Activated naive CD4-positive, alpha-beta T cell (primary cell): Measurements from ENCODE around the gene IFT122.
"Not testable (repeated sequence)": the region's sequence is repeated elsewhere in the genome, so short reads cannot be mapped to it uniquely, and the experiment has no call there.

ENCODE experiments used
- DNase-seq, 4 experiments: peaks; one replicate each; lab custom pipeline; 2025; lab: John Stamatoyannopoulos, UW

IFT122 gene

DNA sequence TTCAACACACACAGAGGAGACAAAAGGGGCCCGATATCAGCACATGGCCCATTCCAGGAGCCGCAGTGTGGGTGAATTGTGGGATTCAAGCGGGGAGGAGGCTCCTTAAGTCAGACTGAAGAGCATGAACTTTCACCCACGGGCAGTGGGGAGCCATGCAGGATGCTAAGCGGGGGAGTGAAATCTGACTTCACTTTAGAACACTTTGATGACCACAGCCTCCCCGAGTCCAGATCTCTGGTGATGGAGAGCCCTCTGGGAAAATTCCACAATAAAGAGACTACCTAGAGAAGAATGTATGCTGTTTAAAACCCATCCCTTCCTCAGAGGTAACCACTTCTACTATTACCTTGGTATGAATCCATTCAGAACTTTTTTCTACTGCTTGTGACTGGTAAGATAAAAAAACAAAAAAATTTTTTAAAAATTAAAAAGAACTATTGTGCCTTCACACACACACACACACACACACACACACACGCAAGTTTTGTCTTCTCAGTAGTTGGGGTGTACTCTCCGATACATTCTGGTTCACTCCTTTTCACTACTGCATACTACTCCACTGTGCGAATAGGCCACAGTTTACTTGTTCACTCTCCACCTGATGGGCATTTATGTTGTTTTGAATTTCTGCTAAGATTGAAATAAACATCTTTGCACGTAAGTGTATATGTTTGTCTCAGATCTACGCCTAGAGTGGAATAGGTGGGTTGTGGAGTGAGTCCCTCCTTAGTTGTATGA lies 100.9 kb downstream of the IFT122 start:
- no peak for DNase-seq

DNA sequence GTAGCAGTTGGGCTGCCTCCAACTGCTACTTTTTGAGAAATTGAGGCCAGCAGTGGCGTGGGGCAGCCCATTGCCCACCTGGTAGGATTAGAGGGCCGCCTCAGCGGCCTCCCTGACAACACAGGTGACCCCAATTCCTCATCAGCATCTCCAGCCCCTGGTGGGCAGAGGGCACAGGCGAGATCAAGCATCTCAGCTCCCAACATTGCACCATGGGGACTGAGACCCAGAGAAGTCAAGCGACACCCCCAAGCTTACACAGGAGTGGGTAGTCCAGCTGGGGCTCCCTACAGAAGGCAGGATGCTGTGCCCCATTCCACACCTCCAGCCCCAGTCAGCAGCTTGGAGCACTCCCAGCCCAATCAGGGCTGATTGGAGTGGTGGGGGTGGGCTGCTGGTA lies 102.7 kb downstream of the IFT122 start:
- DNase-seq, result no peak

DNA sequence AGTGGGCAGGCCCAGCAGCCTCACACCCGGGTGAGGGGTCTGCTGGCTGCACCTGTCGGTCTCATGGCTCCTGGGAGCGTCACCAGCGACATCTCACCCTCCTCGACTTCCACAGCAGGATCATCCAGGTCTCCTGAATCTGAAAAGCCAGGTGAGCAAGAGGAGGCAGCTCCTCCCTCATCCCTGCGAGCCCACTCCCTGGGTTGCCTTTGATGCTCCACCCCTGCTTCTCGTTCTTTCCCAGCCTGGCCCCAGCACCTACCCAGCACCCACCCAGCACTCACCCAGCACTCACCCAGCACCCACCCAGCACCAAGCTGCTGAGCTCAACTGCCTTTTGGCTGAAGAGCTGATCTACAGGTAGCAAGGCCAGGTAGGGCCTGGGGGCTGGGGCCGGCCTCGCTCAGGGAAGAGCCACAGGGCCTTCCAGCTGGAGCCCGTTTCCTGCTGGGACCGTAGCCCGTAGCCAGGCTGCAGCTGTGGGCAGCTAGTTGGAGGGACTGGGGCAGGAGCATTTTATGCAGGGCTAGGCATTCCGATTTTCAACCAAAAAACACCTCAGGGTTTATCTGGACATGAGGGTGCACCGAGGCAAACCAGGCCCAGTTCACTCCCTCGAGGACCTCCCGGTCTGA lies 103.2 kb downstream of the IFT122 start, which contains the start of gene H1-8:
Gene H1-8 (plus strand): TSS at position 20 of the 635 bp plus-strand sequence. CDS start 44 bp downstream, at position 64.
- DNase-seq, result no peak

DNA sequence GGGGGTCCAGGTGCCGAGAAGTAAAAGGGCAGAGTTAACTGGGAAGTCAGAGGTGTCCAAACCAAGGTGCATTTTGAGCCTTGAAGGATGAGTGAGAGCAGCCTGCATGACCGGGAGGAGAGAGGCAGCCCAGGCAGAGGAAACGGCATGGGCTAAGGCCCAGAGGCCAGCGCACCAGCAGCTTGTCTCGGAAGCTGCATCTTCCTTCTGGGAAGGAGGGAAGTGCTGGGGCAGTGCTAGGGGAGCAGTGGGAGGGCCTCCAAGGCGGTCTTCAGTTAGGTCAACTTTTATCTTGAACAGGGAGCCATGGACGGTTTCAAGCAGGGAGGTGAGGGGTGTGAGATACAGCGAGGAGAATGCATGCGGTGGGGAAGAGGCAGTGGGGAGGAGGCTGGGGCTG lies 104.0 kb downstream of the IFT122 start:
- no peak for DNase-seq

DNA sequence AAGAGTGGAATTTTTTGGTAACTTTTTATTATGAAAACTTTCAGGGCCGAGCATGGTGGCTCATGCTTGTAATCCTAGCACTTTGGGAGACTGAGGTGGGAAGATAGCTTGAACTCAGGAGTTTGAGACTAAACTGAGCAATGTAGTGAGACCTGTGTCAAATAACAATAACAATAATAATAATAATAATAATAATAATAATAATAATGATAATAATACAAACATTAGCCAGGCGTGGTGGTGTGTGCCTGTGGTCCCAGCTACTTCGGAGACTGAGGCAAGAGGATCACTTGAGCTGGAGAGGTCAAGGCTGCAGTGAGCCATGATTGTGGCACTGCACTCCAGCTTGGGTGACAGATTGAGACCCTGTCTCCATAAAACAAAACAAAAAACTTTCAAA lies 105.9 kb downstream of the IFT122 start:
- not testable (repeated sequence) for DNase-seq

DNA sequence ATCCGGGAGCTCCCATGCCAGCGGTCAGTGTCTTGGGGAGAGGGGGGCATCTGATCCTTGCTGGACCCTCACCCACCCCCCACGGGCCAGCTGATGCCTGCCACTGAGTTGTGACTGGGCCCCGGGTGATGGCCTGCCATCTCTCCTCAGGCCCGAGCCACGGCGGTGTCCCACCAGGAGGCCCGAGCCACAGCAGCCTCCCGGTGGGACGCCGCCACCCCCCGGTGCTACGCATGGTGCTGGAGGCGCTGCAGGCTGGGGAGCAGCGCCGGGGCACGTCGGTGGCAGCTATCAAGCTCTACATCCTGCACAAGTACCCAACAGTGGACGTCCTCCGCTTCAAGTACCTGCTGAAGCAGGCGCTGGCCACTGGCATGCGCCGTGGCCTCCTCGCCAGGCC lies 107.2 kb downstream of the IFT122 start:
- DNase-seq, result no peak

DNA sequence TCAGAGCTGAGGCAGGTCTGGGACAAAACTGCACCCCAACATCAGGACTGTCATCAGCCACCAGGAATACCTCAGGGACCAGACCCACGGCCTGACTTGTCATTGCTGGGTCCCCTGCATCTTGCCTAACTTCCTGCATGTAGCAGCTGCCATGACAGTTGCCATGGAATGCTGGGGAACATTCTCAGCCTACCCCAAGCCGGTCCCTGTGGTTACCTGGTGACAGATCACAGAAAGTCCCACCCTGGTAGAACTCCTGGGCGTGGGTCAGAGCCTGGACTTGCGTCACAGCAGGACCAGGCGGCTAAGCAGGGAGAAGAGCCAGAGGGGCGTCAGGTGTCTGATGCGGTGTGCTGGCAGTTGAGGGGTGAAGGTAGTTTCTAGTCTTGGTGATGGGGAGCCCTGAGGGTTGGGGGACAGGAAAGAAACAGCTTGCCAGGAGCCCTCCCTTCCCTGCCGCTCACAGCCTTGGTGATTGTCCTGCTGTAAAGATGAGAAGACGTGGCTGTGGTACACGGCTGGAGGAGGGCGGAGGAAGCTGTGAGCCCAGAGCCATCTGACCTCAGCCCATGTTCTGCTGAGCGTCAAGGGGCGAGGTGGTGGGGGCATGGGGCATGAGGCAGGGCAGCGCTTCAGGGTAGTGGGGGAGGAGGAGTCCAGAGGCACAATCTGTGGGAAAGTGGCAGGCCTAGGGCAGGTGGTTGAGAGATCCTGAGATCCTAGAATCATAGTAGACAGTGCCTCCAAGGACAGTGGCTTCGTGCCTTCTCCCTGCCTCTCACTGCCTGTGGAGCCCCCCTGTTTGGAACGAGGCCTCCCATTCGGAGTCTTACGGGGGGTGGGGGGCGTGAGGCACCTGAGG lies 108.3 kb downstream of the IFT122 start:
- DNase-seq, result no peak

DNA sequence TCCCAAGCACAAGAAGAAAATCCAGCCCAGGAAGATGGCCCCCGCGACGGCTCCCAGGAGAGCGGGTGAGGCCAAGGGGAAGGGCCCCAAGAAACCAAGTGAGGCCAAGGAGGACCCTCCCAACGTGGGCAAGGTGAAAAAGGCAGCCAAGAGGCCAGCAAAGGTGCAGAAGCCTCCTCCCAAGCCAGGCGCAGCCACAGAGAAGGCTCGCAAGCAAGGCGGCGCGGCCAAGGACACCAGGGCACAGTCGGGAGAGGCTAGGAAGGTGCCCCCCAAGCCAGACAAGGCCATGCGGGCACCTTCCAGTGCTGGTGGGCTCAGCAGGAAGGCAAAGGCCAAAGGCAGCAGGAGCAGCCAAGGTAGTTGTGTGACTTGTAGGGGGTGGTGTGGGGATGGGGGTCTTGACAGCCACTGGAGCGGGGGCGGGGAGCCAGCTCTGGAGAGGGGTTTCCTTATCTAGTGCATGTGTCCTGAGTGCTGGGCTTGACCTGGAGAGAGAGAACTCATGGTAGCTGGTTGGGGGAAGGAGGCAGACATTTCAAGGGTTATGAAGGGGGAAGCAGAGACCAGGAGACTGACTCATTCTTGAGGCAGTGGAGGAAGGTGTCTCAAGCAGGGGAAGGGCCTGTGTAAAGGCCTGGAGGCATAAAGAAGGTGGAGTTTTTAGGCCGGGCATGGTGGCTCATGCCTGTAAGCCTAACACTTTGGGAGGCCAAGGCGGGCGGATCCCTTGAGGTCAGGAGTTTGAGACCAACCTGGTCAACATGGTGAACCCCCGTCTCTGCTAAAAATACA lies 109.2 kb downstream of the IFT122 start:
- no peak for DNase-seq

DNA sequence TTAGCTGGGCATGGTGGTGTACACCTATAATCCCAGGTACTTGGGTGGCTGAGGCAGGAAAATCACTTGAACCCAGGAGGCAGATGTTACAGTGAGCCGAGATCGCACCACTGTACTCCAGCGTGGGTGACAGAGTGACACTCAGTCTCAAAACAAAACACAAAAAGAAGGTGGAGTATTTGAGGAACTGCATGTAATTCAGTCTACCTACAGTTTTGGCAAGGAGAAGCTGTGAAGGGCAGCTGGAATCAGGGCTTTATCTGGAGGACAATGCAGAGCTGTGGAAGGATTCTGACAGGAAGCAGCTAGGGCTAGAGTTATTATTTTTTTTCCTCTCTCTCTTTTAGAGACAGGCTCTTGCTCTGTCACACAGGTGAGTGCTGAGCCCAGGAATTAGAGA lies 109.8 kb downstream of the IFT122 start:
- no peak for DNase-seq

DNA sequence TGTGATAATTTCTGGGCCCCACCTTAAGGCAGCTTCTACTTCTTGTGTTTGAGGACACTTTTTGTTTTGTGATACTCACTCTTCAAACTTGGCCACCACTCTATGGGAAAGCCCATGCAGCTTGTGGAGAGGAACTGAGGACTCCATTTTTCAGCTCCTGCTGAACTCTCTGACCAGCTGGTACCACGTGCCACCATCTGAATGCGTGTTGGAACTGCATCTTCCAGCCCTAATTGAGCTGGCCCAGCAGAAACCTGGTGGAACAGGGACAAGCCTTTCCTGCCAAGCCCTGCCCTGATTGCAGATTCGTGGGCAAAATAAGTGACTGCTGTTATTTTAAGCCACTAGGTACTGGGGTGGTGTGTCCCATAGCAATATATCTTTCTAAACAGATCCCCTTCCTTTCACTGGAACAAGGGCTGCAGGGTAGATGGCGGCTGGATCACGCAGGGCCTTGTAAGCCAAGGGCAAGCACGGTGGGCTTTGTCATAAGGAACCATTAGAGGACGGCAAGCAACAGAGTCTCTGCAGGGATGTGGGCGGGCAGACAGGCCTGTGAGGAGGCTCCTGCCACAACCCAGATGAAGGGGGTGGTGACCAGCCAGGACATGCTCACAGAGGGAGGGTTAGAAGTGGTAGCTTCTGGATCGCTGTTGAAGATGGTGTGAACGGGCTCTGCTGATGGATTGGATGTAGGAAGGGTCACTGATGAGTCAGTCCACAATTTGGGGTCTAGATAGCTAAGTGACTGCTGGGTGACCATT lies 112.4 kb downstream of the IFT122 start:
- no peak for DNase-seq

DNA sequence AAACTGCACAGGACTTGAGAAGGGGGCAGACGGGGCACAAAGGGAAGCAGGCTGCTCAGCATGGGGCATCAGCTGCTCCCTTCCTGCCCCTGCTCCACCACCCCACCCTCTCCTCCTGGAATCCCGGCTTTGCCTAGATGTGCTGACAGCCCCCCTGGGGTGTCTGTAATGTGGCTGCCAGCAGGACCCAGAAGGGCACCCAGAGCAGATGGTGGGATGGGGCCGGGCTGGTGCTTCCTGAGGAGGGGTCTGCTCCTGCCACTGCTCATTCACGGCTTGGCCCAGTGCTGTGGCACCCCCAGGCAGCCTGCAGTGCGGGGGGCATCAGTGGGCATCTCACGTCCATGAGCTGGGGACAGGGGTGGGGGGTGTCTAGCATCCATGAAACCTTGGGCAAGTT lies 113.1 kb downstream of the IFT122 start:
- DNase-seq, result no peak

DNA sequence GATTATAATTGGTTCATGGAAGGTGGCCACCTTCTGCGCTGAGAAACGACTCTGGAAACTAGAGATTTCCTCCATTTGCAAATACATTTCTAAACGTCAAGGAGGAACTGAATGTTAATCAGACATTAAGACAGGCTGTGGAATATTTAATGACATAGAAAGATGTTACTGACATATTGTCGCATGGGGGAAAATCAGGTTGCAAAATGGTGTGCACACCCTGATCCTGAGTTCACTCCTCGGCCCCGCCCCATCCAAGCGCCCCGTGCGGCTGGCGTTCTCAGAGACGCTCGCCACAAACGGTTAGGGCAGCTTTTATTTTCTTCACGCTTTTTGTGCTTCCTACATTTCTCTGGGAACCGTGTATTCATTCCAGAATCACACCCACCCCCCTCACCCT lies 113.7 kb downstream of the IFT122 start:
- no peak for DNase-seq

DNA sequence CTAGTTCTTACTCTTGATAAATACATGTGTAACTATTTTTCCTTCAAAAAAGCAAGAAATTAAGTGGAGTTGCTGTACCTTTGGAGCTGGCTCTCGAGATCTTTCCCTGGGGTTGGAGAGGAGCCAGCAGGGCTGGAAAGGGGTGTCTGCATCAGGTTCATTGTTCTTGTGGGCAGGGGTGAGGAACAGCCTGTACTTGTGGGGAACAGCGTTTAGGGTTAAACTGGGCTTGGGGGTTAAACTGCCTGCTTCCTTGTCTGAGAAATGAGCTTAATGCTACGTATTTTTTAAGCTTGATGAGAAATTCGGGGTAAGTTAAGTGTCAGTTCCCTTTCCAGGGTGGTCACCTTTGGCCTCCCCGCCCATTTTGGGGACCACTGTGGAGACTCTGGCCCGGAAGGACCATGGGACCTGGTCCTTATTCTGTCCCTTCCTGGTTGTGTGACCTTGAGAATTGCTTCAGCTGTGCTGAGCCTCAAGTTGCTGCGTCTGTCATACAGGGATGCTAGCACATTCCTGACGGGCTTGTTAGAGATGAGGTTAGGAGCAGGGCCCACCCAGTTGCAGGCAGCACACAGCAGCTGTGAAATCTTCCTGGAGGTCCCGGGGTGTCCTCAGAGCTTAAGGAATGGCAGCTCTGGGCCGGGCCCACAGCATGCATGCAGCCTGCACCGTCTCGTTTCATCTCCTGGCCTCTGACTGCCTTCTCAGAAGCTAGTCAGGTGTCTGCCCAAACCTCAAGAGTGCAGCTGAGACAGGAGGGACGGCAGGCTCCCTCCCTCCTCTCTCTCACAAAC lies 114.5 kb downstream of the IFT122 start:
- no peak for DNase-seq

DNA sequence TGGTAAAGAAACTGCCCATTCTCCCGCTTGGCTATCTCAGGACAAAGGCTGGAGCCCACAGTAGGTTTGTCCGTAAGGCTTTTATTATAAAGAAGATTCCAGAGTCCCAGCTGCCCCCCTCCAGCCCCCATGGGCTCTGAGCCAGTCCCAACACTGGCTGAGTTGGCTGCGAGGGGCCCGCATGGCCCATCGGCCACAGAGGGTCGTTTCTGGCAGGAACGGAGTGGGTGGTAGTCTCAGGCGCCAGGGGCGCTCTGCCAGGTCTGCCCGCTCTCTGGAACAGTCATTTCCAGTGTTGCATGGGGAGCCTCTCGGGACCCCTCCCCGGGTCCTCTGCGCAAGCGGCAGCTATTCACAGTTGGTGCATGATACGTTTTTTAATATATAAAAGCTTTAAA lies 115.1 kb downstream of the IFT122 start:
- DNase-seq, result no peak

DNA sequence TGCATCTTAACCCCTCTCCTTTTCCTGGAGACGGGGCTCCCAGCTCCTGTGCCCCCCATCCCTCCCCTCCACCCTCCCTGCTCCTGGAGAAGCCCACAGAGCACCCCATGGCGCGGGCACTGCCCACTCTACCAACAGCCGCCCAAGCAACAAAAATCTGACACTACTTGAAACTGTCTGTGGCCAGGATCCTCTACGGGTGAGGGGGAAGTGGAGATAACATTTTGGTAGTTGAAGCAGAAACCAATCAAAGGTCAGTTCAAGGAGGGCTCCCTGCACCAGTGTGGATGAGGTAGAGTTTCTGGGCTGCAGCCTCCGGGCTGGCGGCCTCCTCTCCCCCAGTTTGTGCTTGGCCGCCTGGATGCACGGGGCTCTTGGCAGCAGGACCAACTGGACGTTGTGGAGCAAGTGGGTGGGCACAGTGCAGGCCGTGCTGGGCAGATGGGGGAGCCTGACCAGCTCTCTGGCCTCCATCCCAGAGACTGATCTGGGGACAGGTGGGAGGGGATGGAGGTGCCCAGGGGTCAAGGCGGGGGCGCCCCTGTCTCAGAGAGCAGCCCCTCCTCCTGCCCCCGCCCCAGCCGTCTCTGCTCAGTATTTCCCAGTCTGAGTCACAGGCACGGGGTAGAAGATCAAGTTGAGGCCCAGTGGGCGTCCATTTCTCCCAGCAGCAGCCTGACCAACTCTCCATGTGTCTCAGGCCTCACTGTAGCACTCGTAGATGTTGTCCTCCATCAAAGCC lies 115.8 kb downstream of the IFT122 start:
- DNase-seq, result no peak

DNA sequence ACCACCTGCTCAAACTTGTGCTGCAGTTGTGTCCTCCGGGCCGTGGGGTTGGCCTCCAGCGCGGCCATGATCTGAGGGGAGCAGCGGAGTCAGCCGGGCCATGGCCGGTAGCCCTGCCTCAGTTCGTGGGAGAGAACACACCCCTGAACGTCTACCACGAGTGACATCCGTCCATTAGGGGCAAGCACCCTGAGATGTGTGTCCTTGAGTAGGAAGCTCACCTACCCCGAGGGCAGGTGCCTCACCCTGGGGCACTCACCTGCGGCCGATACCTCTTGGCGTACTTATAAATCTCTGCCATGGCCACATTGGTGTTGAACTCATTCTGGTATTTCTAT lies 116.3 kb downstream of the IFT122 start:
- no peak for DNase-seq

DNA sequence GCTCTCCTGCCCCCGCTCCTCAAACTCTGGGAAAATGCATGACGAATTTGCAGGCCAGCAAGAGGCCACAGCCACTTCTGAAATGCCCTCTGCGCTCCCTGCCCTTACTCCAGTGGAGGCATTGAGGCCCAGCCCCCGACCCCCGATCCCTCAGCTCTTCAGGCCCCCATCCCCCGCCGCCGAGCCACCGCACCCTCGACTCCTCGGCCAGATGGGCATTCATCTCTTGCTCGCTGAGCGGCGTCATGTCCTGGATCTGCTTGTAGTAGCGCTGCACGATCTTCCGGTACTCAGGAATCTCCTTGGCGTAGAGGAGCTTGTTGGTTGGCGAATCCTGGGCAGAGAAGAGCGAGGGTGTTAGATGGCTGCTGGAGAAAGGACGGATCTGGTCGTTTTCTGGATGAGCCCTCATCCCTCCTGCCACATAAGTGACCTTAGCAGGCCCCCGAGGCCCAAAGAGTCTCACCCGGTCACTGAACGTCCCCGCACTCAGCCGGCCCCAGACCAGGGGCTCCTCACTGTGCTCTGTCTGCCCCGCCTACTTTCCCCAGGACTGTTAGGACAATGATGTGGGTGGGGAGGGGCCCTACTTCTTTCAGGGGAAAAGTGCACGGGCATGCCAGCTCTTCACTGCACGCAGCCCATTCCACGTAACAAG lies 117.0 kb downstream of the IFT122 start:
- no peak for DNase-seq

DNA sequence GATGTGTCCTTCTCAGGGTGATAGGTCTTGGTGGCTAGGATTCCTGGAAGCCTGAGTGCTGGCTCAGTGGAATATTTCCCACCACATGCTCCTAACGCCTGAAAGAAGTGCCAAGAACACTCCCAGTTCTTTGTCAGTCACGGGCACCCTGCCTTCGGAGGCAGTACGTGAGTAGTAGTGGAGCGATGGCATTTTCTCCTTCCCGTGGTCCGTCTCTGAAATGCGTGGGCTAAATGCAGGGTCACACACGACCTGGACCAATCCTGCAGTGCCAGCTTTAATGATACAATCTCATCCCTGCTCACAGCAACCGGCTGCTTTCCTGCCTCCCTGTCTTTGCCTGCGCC lies 117.5 kb downstream of the IFT122 start:
- no peak for DNase-seq

DNA sequence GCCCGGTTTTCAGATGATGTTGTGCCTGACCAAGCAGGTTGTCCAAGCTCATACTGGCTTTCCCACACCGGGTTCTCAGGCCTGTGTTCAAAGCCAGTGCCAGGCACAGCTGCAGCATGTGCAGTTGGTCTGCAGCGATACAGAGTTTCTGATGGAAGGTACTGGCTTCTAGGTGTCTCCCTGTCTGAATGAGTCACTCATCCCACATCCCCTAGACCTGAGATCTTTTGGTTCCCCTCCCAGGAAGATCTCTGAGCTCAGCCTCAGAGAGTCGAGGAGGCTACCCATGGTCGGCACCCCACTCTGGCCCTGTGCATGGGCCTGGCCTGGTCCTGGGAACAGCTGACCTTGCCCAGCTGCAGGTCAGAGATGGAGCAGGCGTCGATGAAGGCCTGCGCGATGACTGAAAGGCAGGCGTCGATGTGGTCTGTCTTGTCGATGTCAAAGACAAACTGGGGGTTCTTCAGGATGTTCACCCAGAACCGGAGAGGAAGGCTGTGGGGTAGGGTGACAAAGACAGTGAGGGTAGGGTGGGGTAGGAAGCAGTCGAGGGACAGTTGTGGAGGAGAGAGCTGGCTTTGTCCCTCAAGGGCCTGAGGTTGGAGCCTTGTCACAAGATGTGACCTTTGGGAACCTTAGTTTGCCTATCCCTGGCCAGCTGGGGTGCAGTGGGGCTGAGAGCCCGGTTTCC lies 118.2 kb downstream of the IFT122 start:
- DNase-seq, result no peak
